Neural cell (in vitro differentiated cells): Measurements from ENCODE around the gene RSBN1.

Source experiments
- EZH2 ChIP-seq: fragments of 200-600, 300-800 bp; shearing (Covaris generic), sonication (generic); IDR thresholded peaks from 2 replicates; pipeline ENCODE4 v1.6.1; 2014; ENCODE audit warnings: antibody characterized with exemption, low read length, borderline replicate concordance, mild to moderate bottlenecking; ENCODE audit not compliant: insufficient read depth, poor library complexity, severe bottlenecking
- POLR2AphosphoS5 ChIP-seq: IDR thresholded peaks from 2 replicates; pipeline ENCODE4 v1.6.1; 2012
- RAD21 ChIP-seq: fragments of 450-650 bp; conservative IDR thresholded peaks from 2 replicates; pipeline ENCODE4 v1.6.1; 2014; ENCODE audit warnings: antibody characterized with exemption, mild to moderate bottlenecking, moderate library complexity
- SMC3 ChIP-seq: fragments of 450-650 bp; conservative IDR thresholded peaks from 2 replicates; pipeline ENCODE4 v1.6.1; 2014; ENCODE audit warnings: antibody characterized with exemption, mild to moderate bottlenecking, moderate library complexity; ENCODE audit not compliant: poor library complexity
- TF ChIP-seq, protein P1 (sequence below): IDR thresholded peaks from 2 replicates; pipeline ENCODE4 v1.6.1; 2012; ENCODE audit warnings: borderline replicate concordance
- TF ChIP-seq, protein P2 (sequence below): fragments of 450-650 bp; IDR thresholded peaks from 2 replicates; pipeline ENCODE4 v1.5.1; 2014; ENCODE audit warnings: antibody characterized with exemption, mild to moderate bottlenecking, moderate library complexity; ENCODE audit not compliant: poor library complexity, severe bottlenecking

DNA sequence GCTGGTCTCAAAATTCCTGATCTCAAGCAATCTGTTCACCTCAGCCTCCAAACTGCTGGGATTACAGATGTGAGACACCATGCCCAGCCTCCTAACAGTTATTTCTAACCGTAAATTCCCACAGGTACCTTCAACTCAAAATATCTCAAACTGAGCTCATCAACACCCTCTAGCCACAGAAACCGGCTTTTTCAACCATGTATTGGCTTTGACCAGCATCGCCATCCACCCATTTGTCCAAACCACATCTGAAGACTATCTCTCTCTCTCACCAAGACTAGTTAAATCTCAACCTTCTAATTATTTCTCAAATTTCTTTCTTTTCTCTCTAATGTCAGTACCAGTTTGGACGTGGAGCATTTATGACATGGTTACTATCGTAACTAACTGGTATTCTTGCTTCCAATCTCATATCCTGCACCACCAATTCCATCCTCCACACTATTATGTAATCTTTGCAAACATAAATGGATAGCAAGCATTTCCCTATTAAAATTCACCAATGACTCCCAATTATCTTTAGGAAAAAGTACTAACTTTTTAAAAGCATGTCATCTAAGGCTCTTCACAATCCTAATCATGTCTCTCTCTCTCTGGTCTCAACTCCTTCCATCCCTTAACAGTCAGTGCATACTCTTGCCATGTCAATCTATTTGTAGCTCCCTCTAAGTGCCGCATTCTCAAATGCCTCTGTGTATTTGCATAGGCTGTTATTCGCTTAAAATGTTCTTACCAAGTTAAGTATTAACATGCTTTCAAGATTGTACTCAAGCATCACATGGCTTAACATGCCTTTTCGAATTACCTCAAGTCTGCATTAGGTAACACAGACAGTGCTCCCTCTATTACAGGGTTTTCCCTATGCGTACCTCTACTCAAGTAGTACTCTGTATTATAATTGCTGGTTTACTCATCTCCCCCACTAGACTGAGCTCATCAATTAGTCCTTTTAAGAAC lies 18.1 kb downstream of the RSBN1 start:
- TF ChIP-seq, protein P1, sequence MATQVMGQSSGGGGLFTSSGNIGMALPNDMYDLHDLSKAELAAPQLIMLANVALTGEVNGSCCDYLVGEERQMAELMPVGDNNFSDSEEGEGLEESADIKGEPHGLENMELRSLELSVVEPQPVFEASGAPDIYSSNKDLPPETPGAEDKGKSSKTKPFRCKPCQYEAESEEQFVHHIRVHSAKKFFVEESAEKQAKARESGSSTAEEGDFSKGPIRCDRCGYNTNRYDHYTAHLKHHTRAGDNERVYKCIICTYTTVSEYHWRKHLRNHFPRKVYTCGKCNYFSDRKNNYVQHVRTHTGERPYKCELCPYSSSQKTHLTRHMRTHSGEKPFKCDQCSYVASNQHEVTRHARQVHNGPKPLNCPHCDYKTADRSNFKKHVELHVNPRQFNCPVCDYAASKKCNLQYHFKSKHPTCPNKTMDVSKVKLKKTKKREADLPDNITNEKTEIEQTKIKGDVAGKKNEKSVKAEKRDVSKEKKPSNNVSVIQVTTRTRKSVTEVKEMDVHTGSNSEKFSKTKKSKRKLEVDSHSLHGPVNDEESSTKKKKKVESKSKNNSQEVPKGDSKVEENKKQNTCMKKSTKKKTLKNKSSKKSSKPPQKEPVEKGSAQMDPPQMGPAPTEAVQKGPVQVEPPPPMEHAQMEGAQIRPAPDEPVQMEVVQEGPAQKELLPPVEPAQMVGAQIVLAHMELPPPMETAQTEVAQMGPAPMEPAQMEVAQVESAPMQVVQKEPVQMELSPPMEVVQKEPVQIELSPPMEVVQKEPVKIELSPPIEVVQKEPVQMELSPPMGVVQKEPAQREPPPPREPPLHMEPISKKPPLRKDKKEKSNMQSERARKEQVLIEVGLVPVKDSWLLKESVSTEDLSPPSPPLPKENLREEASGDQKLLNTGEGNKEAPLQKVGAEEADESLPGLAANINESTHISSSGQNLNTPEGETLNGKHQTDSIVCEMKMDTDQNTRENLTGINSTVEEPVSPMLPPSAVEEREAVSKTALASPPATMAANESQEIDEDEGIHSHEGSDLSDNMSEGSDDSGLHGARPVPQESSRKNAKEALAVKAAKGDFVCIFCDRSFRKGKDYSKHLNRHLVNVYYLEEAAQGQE: no peak
- TF ChIP-seq, protein P2, sequence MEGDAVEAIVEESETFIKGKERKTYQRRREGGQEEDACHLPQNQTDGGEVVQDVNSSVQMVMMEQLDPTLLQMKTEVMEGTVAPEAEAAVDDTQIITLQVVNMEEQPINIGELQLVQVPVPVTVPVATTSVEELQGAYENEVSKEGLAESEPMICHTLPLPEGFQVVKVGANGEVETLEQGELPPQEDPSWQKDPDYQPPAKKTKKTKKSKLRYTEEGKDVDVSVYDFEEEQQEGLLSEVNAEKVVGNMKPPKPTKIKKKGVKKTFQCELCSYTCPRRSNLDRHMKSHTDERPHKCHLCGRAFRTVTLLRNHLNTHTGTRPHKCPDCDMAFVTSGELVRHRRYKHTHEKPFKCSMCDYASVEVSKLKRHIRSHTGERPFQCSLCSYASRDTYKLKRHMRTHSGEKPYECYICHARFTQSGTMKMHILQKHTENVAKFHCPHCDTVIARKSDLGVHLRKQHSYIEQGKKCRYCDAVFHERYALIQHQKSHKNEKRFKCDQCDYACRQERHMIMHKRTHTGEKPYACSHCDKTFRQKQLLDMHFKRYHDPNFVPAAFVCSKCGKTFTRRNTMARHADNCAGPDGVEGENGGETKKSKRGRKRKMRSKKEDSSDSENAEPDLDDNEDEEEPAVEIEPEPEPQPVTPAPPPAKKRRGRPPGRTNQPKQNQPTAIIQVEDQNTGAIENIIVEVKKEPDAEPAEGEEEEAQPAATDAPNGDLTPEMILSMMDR: no peak
- TF ChIP-seq POLR2AphosphoS5 (no peak), EZH2 (no peak), SMC3 (no peak), RAD21 (no peak)
